ENCODE measurements around the gene ZNF507.

Gene ZNF507

GRCh38 chr19:32367063-32367462 lies 21.7 kb downstream of the ZNF507 start:
- peaks cover 69% of the 10 kb centered on the region for H3K79me2 ChIP-seq (ENCODE audit: low read length)
- H3K4me2 ChIP-seq (ENCODE audit: low read length), result no peak overlapping the region
- no peaks in the 10 kb centered on the region for H3K4me1 ChIP-seq (ENCODE audit: low read length)
- no peaks in the 10 kb centered on the region for H3K9me3 ChIP-seq (ENCODE audit: insufficient read depth, low read length)
- TF ChIP-seq EZH2phosphoT487 (IDR thresholded peaks at IDR 0.05; ENCODE audit: low read depth), result no peak
- no peak for TF ChIP-seq CTCF (IDR thresholded peaks at IDR 0.05; ENCODE audit: low read depth, low read length)
- H3K4me3 ChIP-seq (ENCODE audit: low read length), result no peak overlapping the region
- H3K36me3 ChIP-seq (replicated peaks; ENCODE audit: low read depth, low read length), result peaks cover 61% of the 10 kb centered on the region
- no peaks in the 10 kb centered on the region for H3K27me3 ChIP-seq (ENCODE audit: low read depth, low read length)
- no peak overlapping the region for H3K27ac ChIP-seq (ENCODE audit: low read length)
- H3K9ac ChIP-seq (ENCODE audit: low read length), result no peak overlapping the region
- peaks cover 46% of the 10 kb centered on the region for H4K20me1 ChIP-seq (ENCODE audit: insufficient read depth, low read length)
- H2AFZ ChIP-seq (ENCODE audit: low read depth, low read length), result no peak overlapping the region

GRCh38 chr19:32367948-32368536 lies 22.6 kb downstream of the ZNF507 start:
- H3K4me3 ChIP-seq (ENCODE audit: low read length), result no peak overlapping the region
- TF ChIP-seq EZH2phosphoT487 (IDR thresholded peaks at IDR 0.05; ENCODE audit: low read depth) (no peak), CTCF (IDR thresholded peaks at IDR 0.05; ENCODE audit: low read depth, low read length) (no peak)
- H3K79me2 ChIP-seq (ENCODE audit: low read length), result peaks cover 69% of the 10 kb centered on the region
- no peaks in the 10 kb centered on the region for H3K9me3 ChIP-seq (ENCODE audit: insufficient read depth, low read length)
- H2AFZ ChIP-seq (ENCODE audit: low read depth, low read length), result no peak overlapping the region
- H3K36me3 ChIP-seq (replicated peaks; ENCODE audit: low read depth, low read length), result peaks cover 61% of the 10 kb centered on the region
- H4K20me1 ChIP-seq (ENCODE audit: insufficient read depth, low read length), result peaks cover 38% of the 10 kb centered on the region
- no peaks in the 10 kb centered on the region for H3K27me3 ChIP-seq (ENCODE audit: low read depth, low read length)
- H3K9ac ChIP-seq (ENCODE audit: low read length), result no peak overlapping the region
- H3K4me1 ChIP-seq (ENCODE audit: low read length), result no peaks in the 10 kb centered on the region
- H3K27ac ChIP-seq (ENCODE audit: low read length), result no peak overlapping the region
- no peak overlapping the region for H3K4me2 ChIP-seq (ENCODE audit: low read length)

GRCh38 chr19:32368787-32369186 lies 23.4 kb downstream of the ZNF507 start:
- H3K4me2 ChIP-seq (ENCODE audit: low read length), result no peak overlapping the region
- H3K27me3 ChIP-seq (ENCODE audit: low read depth, low read length), result no peaks in the 10 kb centered on the region
- H3K9ac ChIP-seq (ENCODE audit: low read length), result no peak overlapping the region
- no peaks in the 10 kb centered on the region for H3K4me1 ChIP-seq (ENCODE audit: low read length)
- no peaks in the 10 kb centered on the region for H3K9me3 ChIP-seq (ENCODE audit: insufficient read depth, low read length)
- peaks cover 62% of the 10 kb centered on the region for H3K79me2 ChIP-seq (ENCODE audit: low read length)
- no peak overlapping the region for H2AFZ ChIP-seq (ENCODE audit: low read depth, low read length)
- H3K4me3 ChIP-seq (ENCODE audit: low read length), result no peak overlapping the region
- H3K36me3 ChIP-seq (replicated peaks; ENCODE audit: low read depth, low read length), result peaks cover 60% of the 10 kb centered on the region
- H4K20me1 ChIP-seq (ENCODE audit: insufficient read depth, low read length), result peaks cover 38% of the 10 kb centered on the region
- no peak for TF ChIP-seq EZH2phosphoT487 (IDR thresholded peaks at IDR 0.05; ENCODE audit: low read depth)
- TF ChIP-seq CTCF (IDR thresholded peaks at IDR 0.05; ENCODE audit: low read depth, low read length), result no peak
- no peak overlapping the region for H3K27ac ChIP-seq (ENCODE audit: low read length)

- no peaks in the 10 kb centered on the region for H3K4me1 ChIP-seq (ENCODE audit: low read length)
- peaks cover 30% of the 10 kb centered on the region for H3K79me2 ChIP-seq (ENCODE audit: low read length)
- no peaks in the 10 kb centered on the region for H3K27me3 ChIP-seq (ENCODE audit: low read depth, low read length)
- H3K4me2 ChIP-seq (ENCODE audit: low read length), result no peak overlapping the region
- peaks cover 13% of the 10 kb centered on the region for H4K20me1 ChIP-seq (ENCODE audit: insufficient read depth, low read length)
- H3K27ac ChIP-seq (ENCODE audit: low read length), result no peak overlapping the region
- H3K36me3 ChIP-seq (replicated peaks; ENCODE audit: low read depth, low read length), result peaks cover 58% of the 10 kb centered on the region
- no peaks in the 10 kb centered on the region for H3K9me3 ChIP-seq (ENCODE audit: insufficient read depth, low read length)
- no peak overlapping the region for H3K4me3 ChIP-seq (ENCODE audit: low read length)
- no peak overlapping the region for H2AFZ ChIP-seq (ENCODE audit: low read depth, low read length)
- H3K9ac ChIP-seq (ENCODE audit: low read length), result no peak overlapping the region
- TF ChIP-seq EZH2phosphoT487 (IDR thresholded peaks at IDR 0.05; ENCODE audit: low read depth), result no peak
- no peak for TF ChIP-seq CTCF (IDR thresholded peaks at IDR 0.05; ENCODE audit: low read depth, low read length)
Observed at GRCh38 chr19:32372726-32373517, 27.5 kb downstream of the ZNF507 start.

Measured in OCI-LY3 (cell line).